HuH-7 (cell line): ENCODE results near the gene CHRNA7.
"Not testable (repeated sequence)": the region's sequence is repeated elsewhere in the genome, so short reads cannot be mapped to it uniquely, and the experiment has no call there.

Source experiments
- DNase-seq: peaks from one replicate; pipeline ENCODE4 v3.0.0; 2011; ENCODE audit warnings: low spot score

Gene CHRNA7

GRCh38 chr15:32120577-32121383 is 90.5 kb downstream of the CHRNA7 start:
- no peak for DNase-seq

- DNase-seq: no peak
Observed at GRCh38 chr15:32121384-32121695, 91.0 kb downstream of the CHRNA7 start.

DNA sequence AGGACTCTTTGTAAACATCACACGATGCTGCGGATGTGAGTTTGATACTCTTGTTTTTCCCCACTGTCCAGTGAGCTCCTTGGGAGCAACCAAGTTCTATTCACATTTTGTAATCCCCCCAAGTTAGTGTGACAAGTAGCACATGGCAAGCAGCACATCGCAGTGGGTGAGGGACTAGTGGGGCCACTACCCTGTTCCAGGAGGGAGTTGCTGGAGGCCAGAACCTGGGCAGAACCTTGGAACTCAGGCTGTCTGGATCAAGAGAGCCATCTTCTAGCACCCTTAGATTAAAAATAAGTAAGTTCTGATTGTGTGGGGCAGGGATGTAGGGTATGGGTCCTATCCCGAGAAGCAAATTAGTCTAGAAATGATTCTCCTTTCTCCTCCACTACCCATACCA is 91.7 kb downstream of the CHRNA7 start:
- no peak for DNase-seq

DNA sequence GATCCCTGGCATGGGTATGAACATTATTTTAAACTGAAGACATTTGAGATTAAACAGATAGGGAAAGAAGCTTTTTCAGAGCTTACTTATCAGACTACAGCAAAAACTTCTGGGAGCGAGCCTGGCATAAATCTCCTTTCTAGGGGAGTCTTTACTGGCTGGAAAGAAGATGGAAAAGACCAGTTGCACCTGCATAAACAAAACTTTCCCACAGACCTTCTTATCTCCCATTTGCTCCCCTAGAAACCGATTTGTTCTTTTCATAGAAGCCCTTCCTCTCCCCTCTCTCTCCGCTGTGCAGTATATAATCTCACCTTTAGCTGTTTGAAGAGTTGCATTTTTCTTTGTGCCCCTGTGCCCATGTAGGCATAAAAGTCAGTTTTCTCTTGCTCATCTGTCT is 93.2 kb downstream of the CHRNA7 start:
- no peak for DNase-seq

- DNase-seq: no peak
Observed at GRCh38 chr15:32124726-32125125, 94.4 kb downstream of the CHRNA7 start.

GRCh38 chr15:32125595-32125994 is 95.3 kb downstream of the CHRNA7 start:
- no peak for DNase-seq

DNA sequence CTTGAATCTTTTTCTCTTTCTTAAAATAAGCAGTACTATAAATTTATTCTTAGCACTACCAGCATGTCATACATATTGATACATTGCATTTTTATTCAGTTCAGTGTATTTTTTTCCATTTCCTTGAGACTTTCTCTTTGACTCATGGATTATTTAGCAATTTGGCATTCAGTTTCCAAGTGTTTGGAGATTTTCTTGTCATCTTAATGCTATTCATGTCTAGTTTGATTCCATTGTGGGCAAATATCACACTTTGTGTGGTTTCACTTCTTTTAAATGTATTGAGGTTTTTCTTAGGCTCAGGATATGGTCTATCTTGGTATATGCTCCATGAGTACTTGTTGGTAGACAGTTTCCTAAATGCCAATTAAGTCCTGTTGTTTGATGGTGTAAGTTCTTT is 99.5 kb downstream of the CHRNA7 start:
- DNase-seq: no peak

DNA sequence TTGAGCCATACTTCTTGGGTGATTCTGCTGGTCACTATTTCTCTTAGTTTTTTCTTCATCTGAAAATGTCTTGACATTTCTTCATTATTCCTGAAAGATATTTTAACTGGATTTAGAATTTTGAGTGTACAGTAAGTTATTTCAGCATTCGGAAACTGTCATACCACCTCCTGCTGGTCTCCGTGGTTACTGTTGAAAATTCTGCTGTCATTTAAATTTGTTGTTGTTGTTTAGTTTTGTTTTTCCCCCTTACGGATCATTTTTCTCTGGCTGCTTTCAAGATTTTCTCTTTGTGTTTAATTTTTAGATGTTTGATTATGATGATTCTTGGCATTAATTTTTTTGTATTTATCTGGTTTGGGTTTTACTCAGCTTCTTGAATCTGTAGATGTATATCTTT is 100.5 kb downstream of the CHRNA7 start:
- DNase-seq: no peak

GRCh38 chr15:32131803-32132202 is 101.5 kb downstream of the CHRNA7 start:
- DNase-seq: no peak

GRCh38 chr15:32132859-32133258 is 102.5 kb downstream of the CHRNA7 start:
- no peak for DNase-seq

DNA sequence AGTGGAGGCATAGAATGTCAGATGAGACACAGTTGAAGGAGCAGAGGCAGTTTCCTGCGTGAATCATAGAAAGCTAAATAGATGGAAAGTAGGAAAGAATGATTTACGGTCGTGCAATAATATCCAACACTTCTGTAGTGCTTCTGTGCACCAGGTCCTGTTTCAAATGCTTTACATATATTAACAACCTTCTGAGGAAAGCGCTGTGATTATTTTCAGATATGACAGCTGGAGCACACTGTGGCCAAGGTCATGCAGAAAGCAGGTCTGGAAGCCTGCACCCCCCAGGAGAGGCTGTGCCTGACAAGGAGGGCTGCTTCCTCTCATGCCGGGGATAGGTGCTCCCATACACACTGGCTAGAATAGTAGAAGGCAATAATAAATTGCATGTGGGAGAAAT is 104.5 kb downstream of the CHRNA7 start:
- no peak for DNase-seq

DNA sequence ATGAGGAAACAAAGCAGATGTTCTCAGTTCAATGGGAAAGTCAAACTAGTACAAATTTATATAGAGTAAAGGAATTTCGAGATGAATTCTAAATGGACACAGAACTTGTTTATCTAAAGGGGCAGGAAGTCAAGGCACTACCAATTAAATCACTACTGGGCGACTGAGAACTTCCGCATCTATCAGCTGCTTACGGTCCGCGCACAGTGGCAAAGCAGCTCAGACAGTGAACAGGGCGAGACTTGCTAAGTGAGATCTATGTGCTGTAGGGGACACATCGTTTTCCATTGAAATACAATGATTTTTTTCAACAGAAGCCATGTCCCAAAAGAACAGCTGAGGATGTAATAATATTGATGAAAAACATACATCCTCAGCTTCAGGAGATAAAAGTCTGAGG is 105.0 kb downstream of the CHRNA7 start:
- no peak for DNase-seq

- not testable (repeated sequence) for DNase-seq
Observed at GRCh38 chr15:32145512-32145911, 115.2 kb downstream of the CHRNA7 start.

DNA sequence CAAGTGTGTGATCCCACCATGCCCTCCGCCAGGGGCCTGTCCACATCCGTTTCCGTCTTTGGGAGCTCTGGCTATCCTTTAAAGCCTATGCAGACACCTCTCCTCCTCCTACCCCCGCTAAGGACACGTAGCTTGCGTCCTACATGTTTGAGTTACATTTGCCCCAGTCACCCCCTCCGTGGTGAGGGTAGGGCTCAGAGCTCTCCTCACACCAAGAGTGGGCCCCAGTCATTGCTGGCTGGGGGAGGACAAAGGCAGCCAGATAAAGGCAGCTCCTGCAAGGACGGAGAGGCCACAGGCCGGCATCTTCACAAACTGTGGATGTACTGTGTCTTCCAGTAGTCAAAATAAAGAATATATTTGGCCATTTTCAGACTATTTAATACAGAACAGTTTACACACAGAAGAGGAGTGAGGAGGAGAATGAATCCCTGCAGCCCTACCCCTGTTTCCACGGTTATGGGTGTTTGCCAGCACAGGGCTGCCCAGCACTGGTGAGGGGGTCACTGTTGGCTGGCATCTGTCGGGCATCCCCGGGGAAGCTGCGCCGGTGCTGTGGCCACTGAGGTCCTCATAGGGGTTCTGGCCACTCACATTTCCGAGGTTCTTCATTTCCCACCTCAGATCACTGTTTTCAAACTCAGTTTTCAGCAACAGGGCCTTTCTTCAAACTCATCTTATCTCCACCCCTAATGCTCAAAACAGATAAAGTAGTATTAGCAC is 118.7 kb downstream of the CHRNA7 start:
- no peak for DNase-seq

- no peak for DNase-seq
Observed at GRCh38 chr15:32152574-32152973, 122.3 kb downstream of the CHRNA7 start.

- not testable (repeated sequence) for DNase-seq
Observed at GRCh38 chr15:32153868-32154623, 123.7 kb downstream of the CHRNA7 start.

DNA sequence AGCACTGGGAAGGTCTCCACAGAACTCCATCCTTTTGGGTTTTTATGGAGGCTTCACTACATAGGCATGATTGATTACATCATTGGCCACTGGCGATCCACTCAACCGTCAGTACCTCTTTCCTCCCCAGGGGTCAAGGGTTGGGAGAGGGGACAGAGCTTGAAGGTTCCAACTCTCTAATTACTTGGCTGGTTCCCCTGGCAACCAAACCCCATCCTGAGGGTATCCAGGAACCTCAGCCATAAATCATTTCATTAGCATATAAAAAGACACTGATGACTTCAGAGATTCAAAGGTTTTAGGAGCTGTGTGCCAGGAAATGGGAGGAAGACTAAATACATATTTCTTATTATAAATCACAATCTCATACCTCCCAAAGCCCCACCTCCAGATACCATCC is 131.8 kb downstream of the CHRNA7 start:
- not testable (repeated sequence) for DNase-seq

DNA sequence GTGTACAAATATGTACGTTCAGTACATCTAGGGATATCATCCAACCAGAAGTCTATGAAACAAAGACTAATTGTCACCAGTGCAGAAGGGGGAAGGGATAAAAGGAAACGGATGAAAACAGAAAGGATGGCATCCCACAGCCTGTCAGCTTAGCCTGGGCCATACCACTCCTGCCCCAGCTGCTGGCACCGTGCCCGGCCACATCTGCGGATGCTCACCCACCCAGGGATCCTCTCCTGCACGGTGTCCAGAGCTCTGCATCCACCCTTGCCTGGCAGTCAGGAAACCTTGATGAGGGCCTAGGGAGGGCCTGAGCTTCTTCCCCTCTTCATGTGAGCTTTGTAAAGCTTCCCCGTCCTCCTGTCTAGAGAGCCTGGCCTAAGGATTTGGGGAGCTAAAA is 133.8 kb downstream of the CHRNA7 start:
- not testable (repeated sequence) for DNase-seq

DNA sequence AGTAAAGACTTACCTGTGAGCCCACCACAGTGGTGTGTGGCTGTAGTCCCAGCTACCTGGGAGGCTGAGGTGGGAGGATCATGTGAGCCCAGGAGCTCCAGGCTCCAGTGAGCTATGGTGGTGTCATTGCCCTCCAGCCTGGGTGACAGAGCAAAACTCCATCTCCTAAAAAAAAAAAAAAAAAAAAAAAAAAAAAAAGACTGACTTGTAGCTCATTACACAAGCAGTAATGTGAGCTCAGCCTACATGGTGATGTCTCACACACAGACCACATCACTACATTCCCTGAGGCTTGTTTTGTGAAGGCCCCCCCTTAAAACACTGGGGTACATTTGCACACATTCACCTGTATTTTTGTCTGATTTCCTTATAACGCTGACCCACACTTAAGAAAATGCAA is 134.4 kb downstream of the CHRNA7 start:
- DNase-seq: not testable (repeated sequence)

GRCh38 chr15:32165775-32166174 is 135.5 kb downstream of the CHRNA7 start:
- not testable (repeated sequence) for DNase-seq

DNA sequence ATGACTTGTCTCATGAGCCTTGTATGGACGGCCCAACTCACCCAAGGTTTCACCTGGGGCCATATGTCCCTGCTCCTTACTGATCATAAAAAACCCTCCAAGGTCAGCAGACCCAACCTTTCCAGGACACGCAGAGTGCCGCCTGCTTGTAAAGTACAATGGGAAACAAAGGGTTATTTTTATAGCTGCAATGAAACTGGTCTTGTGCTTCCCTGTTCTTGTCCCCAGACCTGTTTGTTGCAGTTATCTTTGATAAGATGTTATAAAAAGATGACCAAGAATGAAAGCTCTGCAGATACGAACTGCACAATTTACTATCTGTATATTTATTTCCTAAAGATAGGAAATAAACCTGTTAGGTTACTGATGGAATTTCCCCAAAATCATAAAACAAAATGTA is 136.0 kb downstream of the CHRNA7 start:
- DNase-seq: not testable (repeated sequence)

DNA sequence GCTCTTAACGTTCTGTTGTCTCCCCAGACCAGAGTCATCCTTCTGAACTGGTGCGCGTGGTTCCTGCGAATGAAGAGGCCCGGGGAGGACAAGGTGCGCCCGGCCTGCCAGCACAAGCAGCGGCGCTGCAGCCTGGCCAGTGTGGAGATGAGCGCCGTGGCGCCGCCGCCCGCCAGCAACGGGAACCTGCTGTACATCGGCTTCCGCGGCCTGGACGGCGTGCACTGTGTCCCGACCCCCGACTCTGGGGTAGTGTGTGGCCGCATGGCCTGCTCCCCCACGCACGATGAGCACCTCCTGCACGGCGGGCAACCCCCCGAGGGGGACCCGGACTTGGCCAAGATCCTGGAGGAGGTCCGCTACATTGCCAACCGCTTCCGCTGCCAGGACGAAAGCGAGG is 137.6 kb downstream of the CHRNA7 start:
- not testable (repeated sequence) for DNase-seq

DNA sequence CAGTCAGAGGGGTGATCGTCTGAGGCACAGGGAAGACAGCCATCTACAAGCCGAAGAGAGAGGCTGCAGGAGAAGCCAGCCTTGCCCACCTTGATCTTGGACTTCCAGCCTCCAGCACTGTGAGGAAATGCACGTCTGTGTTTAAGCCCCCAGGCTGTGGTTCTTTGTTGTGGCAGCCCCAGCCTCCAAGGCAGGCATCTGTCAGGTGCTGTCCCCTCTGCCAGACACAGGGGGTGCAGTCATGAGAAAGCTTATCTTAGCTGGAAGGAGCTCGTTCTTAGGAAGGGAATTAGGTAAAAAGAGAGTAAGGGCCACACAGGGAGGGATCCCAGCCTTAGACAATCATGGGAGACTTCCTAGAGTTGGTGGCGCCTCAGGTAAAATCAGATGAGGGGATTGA is 150.3 kb downstream of the CHRNA7 start:
- not testable (repeated sequence) for DNase-seq
